Measurements from ENCODE around the gene EIF4G3. TPM values are rescaled to one million over a fixed set of nuclear protein-coding genes. Genes with fewer than 3 reads are reported as not detected.

The EIF4G3 gene
- polyA plus RNA-seq, 1 of the 3 experiments (the other 2 are of a cell fraction) = 32.0 TPM

GRCh38 chr1:21200767-21201166 lies 24.1 kb upstream of the EIF4G3 start (continued):
- TF ChIP-seq RCOR1 (IDR thresholded peaks at IDR 0.05; ENCODE audit: low read length) = no peak

GRCh38 chr1:21198929-21199328 lies 22.2 kb upstream of the EIF4G3 start:
- Histone ChIP-seq H3K27me3 (ENCODE audit: insufficient read depth) (no peaks in the 10 kb centered on the region), H3K9me2 (no peaks in the 10 kb centered on the region), H3K27ac (ENCODE audit: low read depth in 2 of 2, low read length in 1 of 2) (no peak overlapping the region), H4K20me1 (ENCODE audit: insufficient read depth) (no peaks in the 10 kb centered on the region), H3K79me2 (ENCODE audit: insufficient read depth) (no peaks in the 10 kb centered on the region), H3K4me1 (ENCODE audit: control insufficient read depth in 1 of 2, insufficient read depth in 2 of 2, low read depth in 1 of 2, low read length in 1 of 2) (peaks cover 0 to 4% of the 10 kb centered on the region in 2 experiments; a peak in 1 of 4 replicates), H2AFZ (ENCODE audit: low read depth) (no peak overlapping the region), H3K4me3 (ENCODE audit: low read depth in 2 of 2, low read length in 1 of 2) (no peak overlapping the region), H3K9me3 (no peaks in the 10 kb centered on the region), H3K9ac (no peak overlapping the region), H3K36me3 (replicated peaks in 1 of 2; ENCODE audit: control insufficient read depth in 1 of 2, insufficient read depth in 2 of 2, low read length in 1 of 2) (no peaks in the 10 kb centered on the region), H3F3A (replicated peaks; ENCODE audit: insufficient read depth) (peaks cover 14% of the 10 kb centered on the region), H3K4me2 (no peak overlapping the region)
- WGBS (ENCODE audit: low lambda C conversion rate) = 74% methylated on average over 4 of the region's 4 CpGs
- POLR2A ChIA-PET = no interaction called here
- DNase-seq = no peak
- TF ChIP-seq IRF3 (IDR thresholded peaks at IDR 0.05; ENCODE audit: low read depth, low read length) (no peak), CHD2 (IDR thresholded peaks at IDR 0.05; ENCODE audit: low read length, partially characterized antibody) (no peak), CTCF (IDR thresholded peaks at IDR 0.05) (no peak), YY1 (IDR thresholded peaks at IDR 0.05; ENCODE audit: low read depth) (no peak), ZBTB33 (IDR thresholded peaks at IDR 0.05; ENCODE audit: borderline replicate concordance, low read depth) (no peak), EP300 (IDR thresholded peaks at IDR 0.05; ENCODE audit: borderline replicate concordance in 1 of 2, low read depth in 1 of 2, low read length in 1 of 2) (no peak), GATA2 (CRISPR knock-in tag; IDR thresholded peaks at IDR 0.05) (no peak), ELF1 (IDR thresholded peaks at IDR 0.05) (no peak), RFX5 (IDR thresholded peaks at IDR 0.05; ENCODE audit: low read length) (no peak), EZH2phosphoT487 (IDR thresholded peaks at IDR 0.05; ENCODE audit: borderline replicate concordance, low read depth) (no peak), TCF12 (IDR thresholded peaks at IDR 0.05) (no peak)
- CTCF ChIA-PET = interaction anchor here (7.8 kb wide), 1 partner anchor 502 kb away, joined by 127 read pairs; no protein-coding TSS in a partner anchor
